ENCODE results near the gene METTL18. TPM values are rescaled to one million over a fixed set of nuclear protein-coding genes. Genes with fewer than 3 reads are reported as not detected.

Gene METTL18
- total and polyA plus RNA-seq, 12 donors = 4.1 to 11.4 (median 7.2) TPM

GRCh38 chr1:169802888-169803287 lies 8.2 kb upstream of the METTL18 start:
- Histone ChIP-seq H3K27me3 (no peaks in the 10 kb centered on the region), H3K4me1 (replicated peaks in 1 of 2) (no peaks in the 10 kb centered on the region), H3K36me3 (replicated peaks in 1 of 2) (peaks cover 0 to 7% of the 10 kb centered on the region in 2 donors), H3K9me3 (replicated peaks in 1 of 3) (no peaks in the 10 kb centered on the region), H3K4me3 (no peak overlapping the region), H3K27ac (no peak overlapping the region)
- no peak for DNase-seq
- TF ChIP-seq POLR2A (IDR thresholded peaks at IDR 0.05) = no peak
- intact Hi-C loops (cut with DNase I) = no loop called here

GRCh38 chr1:169797281-169797680 lies 2.6 kb upstream of the METTL18 start:
- intact Hi-C loops (cut with DNase I) = no loop called here
- H3K27me3 ChIP-seq = no peaks in the 10 kb centered on the region
- no peak overlapping the region for H3K4me3 ChIP-seq
- WGBS, 4 donors = 94 to 97% (median 96%) methylated on average over 5 of the region's 5 CpGs
- no peaks in the 10 kb centered on the region for H3K36me3 ChIP-seq (replicated peaks in 1 of 2)
- peaks cover 5% of the 10 kb centered on the region in 2 donors for H3K4me1 ChIP-seq (replicated peaks in 1 of 2)
- H3K9me3 ChIP-seq (replicated peaks in 1 of 3) = no peaks in the 10 kb centered on the region
- DNase-seq = no peak
- TF ChIP-seq POLR2A (IDR thresholded peaks at IDR 0.05) (no peak), CTCF (IDR thresholded peaks at IDR 0.05) (no peak)
- H3K27ac ChIP-seq = no peak overlapping the region

GRCh38 chr1:169796274-169796810 lies 1.6 kb upstream of the METTL18 start:
- no peak overlapping the region for H3K27ac ChIP-seq
- intact Hi-C loops (cut with DNase I) = no loop called here
- H3K4me1 ChIP-seq (replicated peaks in 1 of 2) = peaks cover 5% of the 10 kb centered on the region in 2 donors
- no peak overlapping the region for H3K4me3 ChIP-seq
- H3K27me3 ChIP-seq = no peaks in the 10 kb centered on the region
- DNase-seq = no peak
- TF ChIP-seq CTCF (IDR thresholded peaks at IDR 0.05) (no peak), POLR2A (IDR thresholded peaks at IDR 0.05) (no peak)
- WGBS, 4 donors = 86 to 89% (median 87%) methylated on average over 7 of the region's 7 CpGs
- H3K36me3 ChIP-seq (replicated peaks in 1 of 2) = no peaks in the 10 kb centered on the region
- no peaks in the 10 kb centered on the region for H3K9me3 ChIP-seq (replicated peaks in 1 of 3)

GRCh38 chr1:169795687-169796086 lies 980 bp upstream of the METTL18 start:
- H3K36me3 ChIP-seq (replicated peaks in 1 of 2) = no peaks in the 10 kb centered on the region
- no peak overlapping the region for H3K27ac ChIP-seq
- no peaks in the 10 kb centered on the region for H3K9me3 ChIP-seq (replicated peaks in 1 of 3)
- DNase-seq = no peak
- intact Hi-C loops (cut with DNase I) = no loop called here
- H3K4me3 ChIP-seq = peak overlapping the region in 1 of 4 donors; percentile 73
- TF ChIP-seq POLR2A (IDR thresholded peaks at IDR 0.05) (no peak), CTCF (IDR thresholded peaks at IDR 0.05) (no peak)
- WGBS, 4 donors = 17 to 34% (median 25%) methylated on average over 5 of the region's 5 CpGs
- peaks cover 5% of the 10 kb centered on the region in 2 donors for H3K4me1 ChIP-seq (replicated peaks in 1 of 2)
- H3K27me3 ChIP-seq = no peaks in the 10 kb centered on the region

- Histone ChIP-seq H3K27ac (no peak overlapping the region), H3K9me3 (replicated peaks in 1 of 3) (no peaks in the 10 kb centered on the region), H3K4me1 (replicated peaks in 1 of 2) (peaks cover 5% of the 10 kb centered on the region in 2 donors), H3K4me3 (peak overlapping the region in 1 of 4 donors; percentile 73), H3K36me3 (replicated peaks in 1 of 2) (no peaks in the 10 kb centered on the region), H3K27me3 (no peaks in the 10 kb centered on the region)
- no peak for DNase-seq
- TF ChIP-seq CTCF (IDR thresholded peaks at IDR 0.05) = no peak
- no peak for TF ChIP-seq POLR2A (IDR thresholded peaks at IDR 0.05)
- WGBS, 4 donors = 42 to 69% (median 60%) methylated on average over 1 of the region's 1 CpG
- intact Hi-C loops (cut with DNase I) = no loop called here
Measured at GRCh38 chr1:169793730-169794129, 977 bp downstream of the METTL18 start.

Measured in adrenal gland (tissue), 12 donors.